T1000 (cell line): ENCODE data around the gene TUBD1.

ENCODE experiments used
- DNase-seq: peaks from one replicate; lab custom pipeline; 2025; ENCODE audit warnings: mixed read lengths; lab: John Stamatoyannopoulos, UW

Gene TUBD1

GRCh38 chr17:59825533-59826322 lies 67.0 kb downstream of the TUBD1 start:
- no peak for DNase-seq

- no peak for DNase-seq
Observed at GRCh38 chr17:59815965-59816364, 76.8 kb downstream of the TUBD1 start.

DNA sequence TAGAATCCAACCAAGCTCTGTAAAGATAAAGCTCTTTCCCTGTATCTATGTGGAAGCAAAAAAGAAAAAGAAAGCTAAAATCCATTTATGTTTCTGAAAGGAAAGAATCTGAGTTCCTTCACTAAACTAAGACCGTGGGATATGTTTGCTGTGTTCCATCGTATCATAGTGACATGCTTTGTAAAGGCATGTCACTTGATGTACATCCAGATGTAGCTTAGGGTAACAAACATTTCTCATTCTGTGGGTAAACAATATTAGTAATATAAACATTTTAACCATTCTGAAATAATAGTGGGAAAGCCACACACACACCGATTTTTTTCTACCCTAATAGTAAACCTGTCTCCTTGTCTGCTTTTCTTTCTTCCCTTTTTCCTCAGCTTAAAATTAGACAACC lies 78.1 kb downstream of the TUBD1 start:
- no peak for DNase-seq

DNA sequence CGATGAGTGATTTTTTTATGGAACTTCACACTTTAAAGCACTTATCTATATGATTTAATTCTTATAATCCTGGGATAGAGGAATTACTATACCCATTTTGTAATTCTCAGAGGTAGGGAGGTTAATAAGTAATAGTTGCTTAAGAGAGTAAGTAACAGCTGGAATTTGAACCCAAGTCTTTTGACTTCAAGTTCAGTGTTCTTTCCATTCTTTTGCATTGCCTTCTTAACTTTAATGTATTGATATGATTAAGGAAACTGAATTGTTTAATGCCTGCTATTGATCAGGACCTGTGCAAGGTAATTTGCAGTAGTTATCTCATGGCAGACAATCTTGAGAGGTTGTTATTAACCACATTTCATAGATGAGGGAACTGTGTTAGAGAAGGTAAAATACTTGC lies 78.5 kb downstream of the TUBD1 start:
- DNase-seq: no peak

GRCh38 chr17:59812139-59812538 lies 80.6 kb downstream of the TUBD1 start:
- DNase-seq: no peak

GRCh38 chr17:59811209-59811608 lies 81.5 kb downstream of the TUBD1 start:
- DNase-seq: no peak

DNA sequence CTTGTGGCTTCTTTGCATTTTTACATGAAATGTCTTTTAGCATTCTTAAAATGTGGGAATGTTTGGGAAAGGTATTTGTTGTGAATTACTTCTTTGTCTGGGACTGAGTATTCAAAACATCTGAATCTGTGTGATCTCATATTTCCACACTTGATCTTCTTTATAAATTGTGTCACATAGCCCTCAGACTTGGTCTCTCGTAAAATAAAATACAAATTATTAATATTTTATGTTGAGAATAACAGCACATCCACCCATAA lies 81.9 kb downstream of the TUBD1 start:
- DNase-seq: no peak
